Mesenchymal stem cell (in vitro differentiated cells and primary cell): Measurements from ENCODE around the gene CACNA2D2.

Experiments
- DNase-seq: peaks from one replicate; pipeline ENCODE4 v3.0.0-alpha.2; 2013
- H2AFZ ChIP-seq: one replicate; pipeline ENCODE4 v1.6.1; 2013; ENCODE audit warnings: low read depth, mild to moderate bottlenecking, control low read depth, inconsistent platforms, low read length, moderate library complexity
- H2AK5ac ChIP-seq: 2 replicates; pipeline ENCODE4 v1.6.1; 2013; ENCODE audit warnings: low read length, moderate library complexity, mild to moderate bottlenecking, inconsistent platforms; ENCODE audit not compliant: severe bottlenecking
- H2BK120ac ChIP-seq: one replicate; pipeline ENCODE4 v1.6.1; 2013; ENCODE audit warnings: low read depth, mild to moderate bottlenecking, inconsistent platforms, low read length, moderate library complexity
- H2BK12ac ChIP-seq, 2 experiments: one replicate each; pipeline ENCODE4 v1.6.1; 2013; ENCODE audit warnings: inconsistent platforms in 2 of 2, low read length in 2 of 2, mild to moderate bottlenecking in 2 of 2, moderate library complexity in 2 of 2, control low read depth in 1 of 2
- H2BK15ac ChIP-seq: one replicate; pipeline ENCODE4 v1.6.1; 2013; ENCODE audit warnings: mild to moderate bottlenecking, low read depth, inconsistent platforms; ENCODE audit not compliant: poor library complexity, severe bottlenecking
- H2BK5ac ChIP-seq: 2 replicates; pipeline ENCODE4 v1.6.1; 2013; ENCODE audit warnings: low read depth, mild to moderate bottlenecking, low read length, control low read depth, inconsistent platforms; ENCODE audit not compliant: poor library complexity, severe bottlenecking
- H3K14ac ChIP-seq, 2 experiments: one replicate each; pipeline ENCODE4 v1.6.1; 2013; ENCODE audit warnings: inconsistent platforms in 2 of 2, low read length in 2 of 2, control low read depth in 1 of 2, mild to moderate bottlenecking in 1 of 2, moderate library complexity in 1 of 2
- H3K18ac ChIP-seq, 2 experiments: one replicate each; pipeline ENCODE4 v1.6.1; 2013; ENCODE audit warnings: inconsistent platforms in 2 of 2, low read length in 2 of 2, control low read depth in 1 of 2, low read depth in 1 of 2, mild to moderate bottlenecking in 1 of 2
- H3K23ac ChIP-seq, 2 experiments: one replicate each; pipeline ENCODE4 v1.6.1; 2013; ENCODE audit warnings: inconsistent platforms in 2 of 2, low read length in 2 of 2, mild to moderate bottlenecking in 2 of 2, moderate library complexity in 2 of 2, control low read depth in 1 of 2
- H3K27ac ChIP-seq: 2 replicates; pipeline ENCODE4 v1.5.1; 2013; ENCODE audit warnings: mild to moderate bottlenecking, moderate library complexity, low read length, control low read depth, inconsistent platforms; ENCODE audit not compliant: poor library complexity, severe bottlenecking
- H3K27me3 ChIP-seq, 2 experiments: 2 replicates each; pipeline versions ENCODE4 v1.6.1 to v1.7.0; 2013; ENCODE audit warnings: low read length in 2 of 2, mild to moderate bottlenecking in 2 of 2, moderate library complexity in 2 of 2, control low read depth in 1 of 2, inconsistent platforms in 1 of 2; ENCODE audit not compliant: control insufficient read depth in 1 of 2, insufficient read depth in 1 of 2
- H3K36me3 ChIP-seq, 2 experiments: 2 replicates each; pipeline versions ENCODE4 v1.6.1 to v1.7.0; 2013; ENCODE audit warnings: low read length in 2 of 2, control low read depth in 1 of 2, inconsistent platforms in 1 of 2, low read depth in 1 of 2, mild to moderate bottlenecking in 1 of 2; ENCODE audit not compliant: insufficient read depth in 2 of 2, control insufficient read depth in 1 of 2
- H3K4ac ChIP-seq, 2 experiments: one replicate each; pipeline ENCODE4 v1.6.1; 2013; ENCODE audit warnings: inconsistent platforms in 2 of 2, low read length in 2 of 2, mild to moderate bottlenecking in 2 of 2, moderate library complexity in 2 of 2, control low read depth in 1 of 2, low read depth in 1 of 2
- H3K4me1 ChIP-seq: 2 replicates; pipeline ENCODE4 v1.6.1; 2013; ENCODE audit warnings: low read depth, low read length, control low read depth; ENCODE audit not compliant: control insufficient read depth, insufficient read depth
- H3K4me2 ChIP-seq: 2 replicates; pipeline ENCODE4 v1.6.1; 2013; ENCODE audit warnings: low read length, mild to moderate bottlenecking, inconsistent platforms; ENCODE audit not compliant: poor library complexity, severe bottlenecking
- H3K4me3 ChIP-seq, 2 experiments: 2 replicates each; pipeline versions ENCODE4 v1.5.1 to v1.7.0; 2013; ENCODE audit warnings: low read length in 2 of 2, mild to moderate bottlenecking in 2 of 2, control low read depth in 1 of 2, low read depth in 1 of 2; ENCODE audit not compliant: insufficient read depth in 1 of 2
- H3K79me1 ChIP-seq: replicated peaks from 2 replicates; pipeline ENCODE4 v1.6.1; 2013; ENCODE audit warnings: mild to moderate bottlenecking, control low read depth, low read length, inconsistent platforms; ENCODE audit not compliant: poor library complexity, severe bottlenecking
- H3K9ac ChIP-seq: 2 replicates; pipeline ENCODE4 v1.7.0; 2013; ENCODE audit warnings: mild to moderate bottlenecking, low read length, moderate library complexity
- H3K9me3 ChIP-seq: 2 replicates; pipeline ENCODE4 v1.7.0; 2013; ENCODE audit warnings: mild to moderate bottlenecking, low read length; ENCODE audit not compliant: control insufficient read depth
- H4K8ac ChIP-seq: one replicate; pipeline ENCODE4 v1.6.1; 2013; ENCODE audit warnings: inconsistent platforms, mild to moderate bottlenecking, low read length, moderate library complexity
- H4K91ac ChIP-seq: one replicate; pipeline ENCODE4 v1.6.1; 2013; ENCODE audit warnings: mild to moderate bottlenecking, low read length, inconsistent platforms
- WGBS: methylation state at CpG from one replicate; pipeline ENCODE4 v1.1.7; 2013; ENCODE audit warnings: mixed read lengths; 5-methylcytosine and 5-hydroxymethylcytosine counted together

Gene CACNA2D2

GRCh38 chr3:50519471-50520089, 16.1 kb upstream of the CACNA2D2 start:
- 5% methylated on average over 6 of the region's 7 CpGs for WGBS
- peaks cover 62 to 78% of the 10 kb centered on the region in 2 experiments for H3K27me3 ChIP-seq

GRCh38 chr3:50518436-50518835, 15.0 kb upstream of the CACNA2D2 start:
- Histone ChIP-seq H3K18ac (no peak overlapping the region), H4K8ac (no peak overlapping the region), H3K27ac (no peak overlapping the region), H2BK12ac (no peak overlapping the region), H3K4me2 (no peak overlapping the region), H3K27me3 (peaks cover 64 to 84% of the 10 kb centered on the region in 2 experiments), H3K4me3 (no peak overlapping the region), H3K23ac (no peak overlapping the region), H3K36me3 (no peaks in the 10 kb centered on the region), H3K9ac (no peak overlapping the region), H2BK5ac (no peak overlapping the region), H2BK15ac (peak overlapping the region; percentile 52), H2AFZ (no peak overlapping the region), H3K79me1 (no peaks in the 10 kb centered on the region), H3K9me3 (no peaks in the 10 kb centered on the region), H3K14ac (peak overlapping the region in 1 of 2 experiments; percentile 20), H4K91ac (no peak overlapping the region), H3K4ac (no peak overlapping the region), H2BK120ac (no peak overlapping the region), H3K4me1 (peaks cover 12% of the 10 kb centered on the region), H2AK5ac (no peak overlapping the region)
- no peak for DNase-seq
- WGBS: 94% methylated on average over 7 of the region's 7 CpGs

More at GRCh38 chr3:50519471-50520089, 16.1 kb upstream of the CACNA2D2 start:
- Histone ChIP-seq H3K23ac (no peak overlapping the region), H3K79me1 (no peaks in the 10 kb centered on the region), H2BK15ac (no peak overlapping the region), H2AK5ac (no peak overlapping the region), H3K4ac (no peak overlapping the region), H4K91ac (no peak overlapping the region), H3K14ac (no peak overlapping the region), H3K9me3 (no peaks in the 10 kb centered on the region), H3K4me1 (peaks cover 14% of the 10 kb centered on the region), H3K9ac (no peak overlapping the region), H3K36me3 (no peaks in the 10 kb centered on the region), H4K8ac (no peak overlapping the region), H2BK120ac (no peak overlapping the region), H3K4me3 (no peak overlapping the region), H2BK12ac (no peak overlapping the region), H3K4me2 (no peak overlapping the region), H2AFZ (no peak overlapping the region), H3K18ac (no peak overlapping the region), H3K27ac (no peak overlapping the region), H2BK5ac (no peak overlapping the region)
- DNase-seq: peak; percentile 37

DNA sequence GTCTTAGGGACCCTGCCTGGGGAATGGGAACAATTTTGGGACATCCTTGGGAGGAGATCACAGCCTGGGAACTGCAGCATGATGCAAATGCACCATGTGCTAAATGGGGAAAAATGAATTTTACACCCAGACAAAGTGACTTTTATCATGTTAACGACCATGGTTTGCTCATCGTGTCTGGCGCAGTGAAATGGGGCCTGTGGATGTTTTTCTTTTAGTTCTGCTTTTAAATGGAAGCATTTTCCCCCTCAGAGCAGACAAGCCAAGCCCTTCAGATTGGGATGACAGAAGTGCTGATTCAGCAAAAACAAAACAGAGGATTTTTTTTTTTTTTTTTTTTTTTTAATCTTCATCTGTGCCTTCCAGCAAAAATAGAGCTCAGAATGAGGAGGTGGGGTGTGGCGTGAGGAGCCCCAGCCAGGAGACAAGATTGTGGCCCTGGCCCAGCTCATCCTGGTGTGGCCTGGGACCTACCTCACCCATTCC, 14.3 kb upstream of the CACNA2D2 start:
- Histone ChIP-seq H3K79me1 (no peaks in the 10 kb centered on the region), H3K14ac (no peak overlapping the region), H3K36me3 (no peaks in the 10 kb centered on the region), H2BK12ac (no peak overlapping the region), H2BK120ac (no peak overlapping the region), H3K9me3 (no peaks in the 10 kb centered on the region), H3K4me3 (no peak overlapping the region), H3K9ac (no peak overlapping the region), H3K27me3 (peaks cover 65 to 85% of the 10 kb centered on the region in 2 experiments), H4K8ac (no peak overlapping the region), H3K23ac (no peak overlapping the region), H2AK5ac (no peak overlapping the region), H3K27ac (no peak overlapping the region), H2BK15ac (peak overlapping the region; percentile 52), H3K4me1 (peaks cover 12% of the 10 kb centered on the region), H3K18ac (no peak overlapping the region), H3K4ac (no peak overlapping the region), H2BK5ac (no peak overlapping the region), H3K4me2 (no peak overlapping the region), H2AFZ (no peak overlapping the region), H4K91ac (no peak overlapping the region)
- DNase-seq: no peak
- 87% methylated on average over 3 of the region's 4 CpGs for WGBS

GRCh38 chr3:50516440-50516871, 13.0 kb upstream of the CACNA2D2 start:
- peak overlapping the region; percentile 52 for H2BK15ac ChIP-seq
- H2BK5ac ChIP-seq: no peak overlapping the region
- no peak overlapping the region for H2AK5ac ChIP-seq
- no peaks in the 10 kb centered on the region for H3K79me1 ChIP-seq
- 46% methylated on average over 3 of the region's 4 CpGs for WGBS
- no peak overlapping the region for H3K14ac ChIP-seq
- H3K23ac ChIP-seq: no peak overlapping the region
- no peak overlapping the region for H2BK120ac ChIP-seq
- H2BK12ac ChIP-seq: no peak overlapping the region
- peaks cover 12% of the 10 kb centered on the region for H3K4me1 ChIP-seq
- peak overlapping the region in 1 of 2 experiments; percentile 66 for H3K18ac ChIP-seq
- no peak overlapping the region for H3K4me2 ChIP-seq
- no peaks in the 10 kb centered on the region for H3K36me3 ChIP-seq
- DNase-seq: no peak
- H3K9ac ChIP-seq: no peak overlapping the region
- H2AFZ ChIP-seq: no peak overlapping the region
- H4K91ac ChIP-seq: peak overlapping the region; percentile 74
- H3K9me3 ChIP-seq: no peaks in the 10 kb centered on the region
- no peak overlapping the region for H3K4me3 ChIP-seq
- peak overlapping the region; percentile 91 for H4K8ac ChIP-seq
- no peak overlapping the region for H3K27ac ChIP-seq
- peak overlapping the region in 1 of 2 experiments; percentile 40 for H3K4ac ChIP-seq
- H3K27me3 ChIP-seq: peaks cover 64 to 88% of the 10 kb centered on the region in 2 experiments
